Measurements from ENCODE around the gene ANXA1.
"Not testable (repeated sequence)": the region's sequence is repeated elsewhere in the genome, so short reads cannot be mapped to it uniquely, and the experiment has no call there.

Gene ANXA1

GRCh38 chr9:73151653-73152542 lies at the start of gene ANXA1:
Gene ANXA1 (plus strand): TSS chr9:73151865. CDS start chr9:73158536, 6,671 bp downstream.
- DNase-seq: no peak

- DNase-seq: no peak
Observed at GRCh38 chr9:73104342-73104741, 47.3 kb upstream of the ANXA1 start.

DNA sequence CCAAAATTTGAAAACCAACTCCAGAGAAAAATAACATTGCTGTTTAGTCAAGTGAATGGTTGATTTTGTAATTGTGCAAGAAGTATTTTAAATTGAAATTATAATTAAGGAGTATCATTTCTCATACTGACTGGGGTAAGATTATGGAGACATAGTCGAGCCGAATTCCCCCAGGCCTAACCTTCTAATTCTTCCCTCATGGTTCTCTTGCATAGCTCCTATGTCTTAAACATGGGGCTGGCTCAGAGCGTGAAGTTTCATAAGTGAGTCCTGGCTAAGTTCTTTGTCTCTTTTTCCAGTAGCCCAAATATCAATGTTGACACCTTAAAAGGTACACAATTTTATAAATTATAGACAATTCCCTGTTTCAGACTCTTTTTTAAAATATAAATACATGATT lies 46.7 kb upstream of the ANXA1 start:
- DNase-seq: no peak

- DNase-seq: not testable (repeated sequence)
Observed at GRCh38 chr9:73107489-73108069, 44.1 kb upstream of the ANXA1 start.

DNA sequence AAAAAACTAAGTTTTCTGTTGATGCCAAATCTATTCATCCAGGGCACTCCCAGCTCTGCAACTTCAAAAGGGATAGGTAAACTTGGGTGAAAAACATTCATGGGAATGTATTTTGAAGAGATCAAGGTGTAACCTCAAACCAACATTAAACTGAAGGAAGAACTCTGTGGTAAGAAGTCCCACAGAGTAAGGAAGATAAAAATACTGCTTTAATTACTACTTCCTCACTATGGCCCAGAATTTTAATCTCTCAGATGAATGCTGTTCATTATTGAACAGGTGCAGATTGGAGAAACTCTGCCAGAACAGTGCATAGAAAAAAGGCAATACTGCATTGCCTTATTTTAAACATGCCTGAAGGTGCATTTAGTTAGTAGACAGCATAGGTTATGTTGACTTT lies 37.6 kb upstream of the ANXA1 start:
- DNase-seq: no peak

GRCh38 chr9:73114958-73115357 lies 36.7 kb upstream of the ANXA1 start:
- no peak for DNase-seq

DNA sequence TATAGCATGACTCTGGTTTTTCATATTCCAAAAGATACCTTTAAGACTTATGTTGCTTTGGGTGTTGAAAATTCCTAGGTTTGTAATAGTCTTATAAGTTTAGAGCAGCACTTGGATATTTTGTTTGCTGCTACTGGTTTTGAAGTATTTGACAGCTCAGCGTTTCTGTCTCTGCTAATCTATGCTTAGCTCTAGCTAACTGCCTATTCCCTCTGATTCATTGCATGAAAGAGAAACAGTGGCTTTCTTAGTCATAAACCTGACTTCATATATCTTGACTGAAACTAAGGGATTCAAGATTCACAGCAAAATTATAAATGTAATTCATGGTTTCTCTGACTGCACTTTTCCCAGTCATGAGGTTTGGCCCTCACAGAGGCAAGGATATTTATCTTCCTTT lies 35.6 kb upstream of the ANXA1 start:
- no peak for DNase-seq

GRCh38 chr9:73116880-73117279 lies 34.8 kb upstream of the ANXA1 start:
- no peak for DNase-seq

DNA sequence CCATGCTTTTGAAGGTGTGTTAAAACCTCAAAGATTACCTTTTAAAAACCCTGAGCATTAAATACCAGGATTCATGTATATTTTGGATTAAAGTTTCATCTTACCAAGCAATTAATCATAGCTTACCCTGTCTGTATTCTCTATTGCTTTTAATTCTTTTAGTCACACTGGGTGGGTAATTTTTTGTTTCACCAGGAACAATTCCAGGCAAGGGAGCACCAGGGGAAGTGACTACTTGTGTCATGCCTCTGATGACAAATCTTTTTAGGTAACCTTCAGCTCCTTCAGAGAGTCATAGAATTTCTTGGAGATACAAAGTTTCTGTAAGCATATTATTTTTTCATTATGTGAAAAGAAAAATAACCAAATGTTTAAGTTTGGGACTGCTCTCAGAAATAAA lies 33.4 kb upstream of the ANXA1 start:
- no peak for DNase-seq

DNA sequence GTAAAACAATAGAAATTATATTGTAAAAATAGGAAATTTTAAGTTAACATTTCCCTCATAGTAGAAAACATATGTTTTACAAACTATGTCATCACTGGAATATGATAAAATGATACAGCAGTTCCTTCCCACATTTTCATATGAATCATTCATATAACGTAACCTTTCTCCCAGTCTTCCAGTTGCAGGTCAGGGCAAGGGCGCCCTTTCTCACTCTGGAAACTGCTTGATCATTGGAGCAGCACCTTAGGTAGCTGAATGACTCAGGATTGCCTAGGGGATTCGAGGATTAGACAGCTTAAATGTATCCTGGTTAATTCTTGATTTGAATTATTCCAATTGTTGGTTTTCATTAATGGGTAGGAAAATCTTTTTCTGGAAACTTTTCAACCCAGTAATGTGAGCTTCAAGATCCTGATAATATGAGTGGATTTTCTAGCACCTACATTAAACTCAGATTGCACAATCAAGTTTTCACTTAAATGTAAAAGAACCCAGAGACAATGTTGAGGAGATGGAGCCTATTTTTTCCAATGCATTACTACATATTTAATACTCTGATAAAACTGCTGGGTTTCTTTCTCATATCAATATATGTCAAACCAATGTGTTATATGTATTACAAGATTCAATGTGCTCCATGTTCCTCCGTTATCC lies 32.6 kb upstream of the ANXA1 start:
- no peak for DNase-seq

DNA sequence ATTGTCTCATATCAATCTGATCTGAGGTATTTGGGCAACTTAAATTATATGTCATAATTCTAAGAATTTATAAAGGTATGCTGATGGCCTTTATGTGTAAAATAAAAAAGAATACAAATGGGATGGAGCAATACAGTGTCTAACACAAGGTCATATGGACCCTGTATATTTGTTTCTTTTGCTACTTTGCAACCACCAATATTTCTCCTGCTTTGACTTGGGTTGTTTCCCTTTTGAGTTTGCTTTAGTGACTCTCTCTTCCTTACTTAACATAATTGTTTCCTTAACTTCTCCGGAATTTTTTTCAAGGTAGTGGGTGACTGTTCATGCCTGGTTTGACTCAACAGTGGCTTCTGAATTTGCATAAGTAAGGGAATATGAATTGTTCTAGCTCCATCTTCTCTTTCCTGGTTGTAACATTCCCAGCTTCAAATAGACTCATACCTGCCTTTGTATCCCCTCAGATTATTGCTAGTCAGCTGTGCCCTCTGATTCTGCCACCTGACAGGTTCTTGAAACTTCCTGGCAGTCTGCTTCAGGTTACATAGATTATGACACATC lies 30.2 kb upstream of the ANXA1 start:
- DNase-seq: no peak

DNA sequence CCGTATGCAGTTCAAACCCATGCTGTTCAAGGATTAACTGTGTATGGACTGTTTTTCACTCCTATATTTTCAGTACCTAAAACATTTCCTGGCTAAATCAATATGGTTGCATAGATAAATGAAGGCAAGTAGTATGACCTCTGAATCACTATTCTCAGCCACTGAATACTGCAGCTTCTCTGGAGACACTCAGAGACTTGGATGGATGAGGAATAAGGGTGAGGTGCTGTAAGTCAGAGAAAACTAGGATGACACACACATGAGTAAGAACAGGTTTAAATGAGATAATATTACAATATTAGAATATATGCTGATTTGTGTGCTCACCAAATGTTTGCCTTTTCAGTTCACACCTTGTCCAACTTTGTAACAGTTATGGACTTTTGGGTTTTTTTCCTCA lies 26.0 kb upstream of the ANXA1 start:
- DNase-seq: no peak

- no peak for DNase-seq
Observed at GRCh38 chr9:73129941-73130685, 21.6 kb upstream of the ANXA1 start.

DNA sequence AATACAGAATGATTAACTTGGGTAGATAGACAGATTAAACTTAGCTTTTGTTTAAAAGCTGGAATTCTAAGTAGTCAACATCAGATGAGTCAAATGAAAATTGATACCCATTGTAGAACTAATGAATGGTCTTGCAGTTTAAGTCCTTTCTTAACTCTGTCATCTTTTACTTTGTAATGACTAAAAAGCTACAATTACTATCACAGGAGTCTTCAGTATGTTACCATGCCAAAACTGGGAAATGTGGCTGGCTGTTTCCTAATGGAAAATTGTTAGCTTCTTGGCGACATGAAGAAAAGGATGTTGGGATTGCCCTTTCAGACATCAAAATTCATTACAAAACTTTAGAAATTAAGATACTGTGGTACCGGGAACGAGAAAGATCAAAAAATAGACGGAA lies 20.2 kb upstream of the ANXA1 start:
- no peak for DNase-seq

GRCh38 chr9:73132034-73132776 lies 19.5 kb upstream of the ANXA1 start:
- no peak for DNase-seq

GRCh38 chr9:73133022-73133651 lies 18.5 kb upstream of the ANXA1 start:
- no peak for DNase-seq

- DNase-seq: no peak
Observed at GRCh38 chr9:73133921-73134407, 17.7 kb upstream of the ANXA1 start.

GRCh38 chr9:73135394-73135793 lies 16.3 kb upstream of the ANXA1 start:
- DNase-seq: no peak

- DNase-seq: no peak
Observed at GRCh38 chr9:73137286-73137899, 14.3 kb upstream of the ANXA1 start.

- DNase-seq: no peak
Observed at GRCh38 chr9:73137914-73138313, 13.8 kb upstream of the ANXA1 start.

DNA sequence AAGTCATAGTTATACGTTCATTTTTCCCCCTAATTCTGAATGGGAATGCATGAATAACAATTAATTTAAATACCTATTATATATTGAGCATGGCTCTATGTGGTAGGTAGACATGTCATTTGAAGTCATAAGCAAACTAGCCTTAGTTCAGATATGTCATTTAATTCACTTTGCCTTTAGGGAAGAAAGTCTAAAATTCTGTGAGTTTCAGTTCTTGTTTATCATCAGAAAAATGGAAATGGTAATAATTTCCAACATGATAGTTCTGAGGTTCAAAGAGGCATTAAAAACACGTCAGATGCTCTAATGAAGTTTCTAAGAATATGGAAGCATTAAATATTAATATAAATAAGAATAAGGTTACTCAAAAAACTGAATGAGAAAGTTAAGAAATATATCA lies 13.1 kb upstream of the ANXA1 start:
- DNase-seq: no peak
